SU-DHL-6 (cell line): ENCODE measurements around the gene MBP.

Experiments
- H2AFZ ChIP-seq: fragments of 200-600 bp; sonication (generic); 2 replicates; pipeline ENCODE4 v1.6.1; 2014; ENCODE audit warnings: low read depth, mild to moderate bottlenecking, moderate library complexity, mixed read lengths, antibody characterized with exemption, low read length; ENCODE audit not compliant: severe bottlenecking
- H3F3A ChIP-seq: fragments of 200-600 bp; shearing (Covaris generic); 2 replicates; pipeline ENCODE4 v1.6.0; 2016; ENCODE audit warnings: antibody characterized with exemption, mild to moderate bottlenecking; ENCODE audit not compliant: insufficient read depth
- H3K27ac ChIP-seq: fragments of 200-600 bp; sonication (generic); 2 replicates; pipeline ENCODE4 v1.5.1; 2016; ENCODE audit warnings: low read depth, mild to moderate bottlenecking, low read length, moderate library complexity, mixed read lengths
- H3K27me3 ChIP-seq: fragments of 200-600 bp; sonication (generic), shearing (Covaris generic); 2 replicates; pipeline ENCODE4 v1.6.0; 2014; ENCODE audit warnings: mild to moderate bottlenecking, low read length
- H3K36me3 ChIP-seq: fragments of 200-600 bp; sonication (generic); 2 replicates; pipeline ENCODE4 v1.6.1; 2014; ENCODE audit warnings: mild to moderate bottlenecking, low read length, mixed read lengths
- H3K4me2 ChIP-seq: fragments of 300-600, 200-600 bp; shearing (Covaris generic), sonication (generic); 2 replicates; pipeline ENCODE4 v1.6.0; 2014; ENCODE audit warnings: low read length, low read depth, mild to moderate bottlenecking; ENCODE audit not compliant: poor library complexity, severe bottlenecking
- H3K4me3 ChIP-seq: fragments of 200-600 bp; sonication (generic); 2 replicates; pipeline ENCODE4 v1.5.1; 2014; ENCODE audit warnings: antibody characterized with exemption, low read length, mild to moderate bottlenecking, mixed read lengths; ENCODE audit not compliant: insufficient read depth, poor library complexity, severe bottlenecking
- H3K79me2 ChIP-seq: fragments of 200-600 bp; sonication (generic); 2 replicates; pipeline ENCODE4 v1.6.1; 2014; ENCODE audit warnings: mild to moderate bottlenecking, low read length, moderate library complexity; ENCODE audit not compliant: insufficient read depth
- H3K9ac ChIP-seq: fragments of 200-600 bp; sonication (generic); 2 replicates; pipeline ENCODE4 v1.7.0; 2014; ENCODE audit warnings: mild to moderate bottlenecking, low read length
- H3K9me2 ChIP-seq: fragments of 200-600 bp; sonication (generic); replicated peaks from 2 replicates; pipeline ENCODE4 v1.6.1; 2014; ENCODE audit warnings: low read length; ENCODE audit not compliant: insufficient read depth
- H3K9me3 ChIP-seq: fragments of 200-600 bp; sonication (generic); 2 replicates; pipeline ENCODE4 v1.6.1; 2014; ENCODE audit warnings: low read length, mixed read lengths; ENCODE audit not compliant: insufficient read depth
- H4K20me1 ChIP-seq: fragments of 200-600 bp; sonication (generic); 2 replicates; pipeline ENCODE4 v1.6.1; 2014; ENCODE audit warnings: low read depth, mild to moderate bottlenecking, antibody characterized with exemption, low read length, moderate library complexity, mixed read lengths
- EZH2phosphoT487 ChIP-seq: fragments of 200-600 bp; sonication (generic), shearing (Covaris generic); conservative IDR thresholded peaks from 2 replicates; pipeline ENCODE4 v1.6.1; 2018; ENCODE audit warnings: mild to moderate bottlenecking, antibody characterized with exemption, low read length, moderate library complexity, mixed read lengths
- TF ChIP-seq, protein P1 (sequence below): fragments of 200-600 bp; sonication (generic); IDR thresholded peaks from one replicate; pipeline ENCODE4 v1.5.1; 2017; ENCODE audit warnings: antibody characterized with exemption, mild to moderate bottlenecking, low read length, moderate library complexity; ENCODE audit not compliant: insufficient read depth, poor library complexity, severe bottlenecking

The MBP gene

DNA sequence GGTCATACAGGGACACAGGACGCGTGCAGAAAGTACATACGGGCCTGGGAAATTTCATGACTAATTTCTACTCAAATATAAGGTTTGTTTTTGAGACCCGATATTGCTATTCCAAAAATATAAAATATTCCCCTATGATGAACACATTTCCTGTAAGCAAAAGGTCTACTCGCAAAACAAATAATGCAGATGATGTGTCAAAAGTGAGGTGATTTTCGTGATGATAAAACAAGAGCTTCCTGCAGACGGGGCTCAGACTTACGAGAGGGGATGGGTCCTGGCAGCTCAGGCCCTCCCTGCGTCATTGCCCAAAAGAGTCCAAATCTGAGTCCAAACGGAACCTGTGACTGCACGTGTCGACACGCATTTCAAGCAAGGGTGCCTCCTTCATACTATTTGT lies 62.7 kb downstream of the MBP start:
- Histone ChIP-seq H3K27me3 (no peaks in the 10 kb centered on the region), H3K4me3 (no peak overlapping the region), H3K36me3 (peaks cover 3% of the 10 kb centered on the region; the same call in 1 of the 2 replicates), H3K9me2 (no peaks in the 10 kb centered on the region), H3K4me2 (no peak overlapping the region), H3K9ac (no peak overlapping the region), H4K20me1 (no peaks in the 10 kb centered on the region), H3K27ac (peak overlapping the region; percentile 26; the same call in 1 of the 2 replicates), H3K79me2 (peaks cover 66% of the 10 kb centered on the region), H3K9me3 (no peaks in the 10 kb centered on the region), H3F3A (peaks cover 31% of the 10 kb centered on the region), H2AFZ (no peak overlapping the region)
- TF ChIP-seq, protein P1, sequence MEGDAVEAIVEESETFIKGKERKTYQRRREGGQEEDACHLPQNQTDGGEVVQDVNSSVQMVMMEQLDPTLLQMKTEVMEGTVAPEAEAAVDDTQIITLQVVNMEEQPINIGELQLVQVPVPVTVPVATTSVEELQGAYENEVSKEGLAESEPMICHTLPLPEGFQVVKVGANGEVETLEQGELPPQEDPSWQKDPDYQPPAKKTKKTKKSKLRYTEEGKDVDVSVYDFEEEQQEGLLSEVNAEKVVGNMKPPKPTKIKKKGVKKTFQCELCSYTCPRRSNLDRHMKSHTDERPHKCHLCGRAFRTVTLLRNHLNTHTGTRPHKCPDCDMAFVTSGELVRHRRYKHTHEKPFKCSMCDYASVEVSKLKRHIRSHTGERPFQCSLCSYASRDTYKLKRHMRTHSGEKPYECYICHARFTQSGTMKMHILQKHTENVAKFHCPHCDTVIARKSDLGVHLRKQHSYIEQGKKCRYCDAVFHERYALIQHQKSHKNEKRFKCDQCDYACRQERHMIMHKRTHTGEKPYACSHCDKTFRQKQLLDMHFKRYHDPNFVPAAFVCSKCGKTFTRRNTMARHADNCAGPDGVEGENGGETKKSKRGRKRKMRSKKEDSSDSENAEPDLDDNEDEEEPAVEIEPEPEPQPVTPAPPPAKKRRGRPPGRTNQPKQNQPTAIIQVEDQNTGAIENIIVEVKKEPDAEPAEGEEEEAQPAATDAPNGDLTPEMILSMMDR = no peak

DNA sequence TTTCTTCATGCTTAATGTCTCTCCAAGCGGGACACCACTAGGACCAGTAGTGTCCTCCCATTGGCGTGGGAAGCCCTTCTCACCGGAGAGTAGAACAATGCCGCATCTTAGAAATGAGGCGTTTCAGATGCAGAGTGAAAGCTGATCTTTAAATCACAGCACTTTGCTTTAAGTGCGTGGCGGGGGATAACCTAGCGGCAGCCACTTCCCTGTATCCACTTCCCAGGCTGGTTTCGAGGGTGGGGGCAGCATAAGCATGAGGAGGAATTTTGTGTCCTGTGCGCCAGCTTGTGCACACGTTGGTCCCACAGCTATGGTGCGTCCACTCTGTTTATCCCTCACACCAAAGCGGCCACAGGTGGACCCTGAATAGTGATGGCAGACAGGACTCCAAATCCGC lies 63.1 kb downstream of the MBP start:
- no peaks in the 10 kb centered on the region for H3K9me2 ChIP-seq
- H3K36me3 ChIP-seq = peaks cover 6% of the 10 kb centered on the region; the same call in 1 of the 2 replicates
- H3K27ac ChIP-seq = no peak overlapping the region
- H3F3A ChIP-seq = peaks cover 36% of the 10 kb centered on the region
- peak overlapping the region; percentile 45 for H3K4me2 ChIP-seq
- H2AFZ ChIP-seq = no peak overlapping the region
- H3K4me3 ChIP-seq = no peak overlapping the region
- H4K20me1 ChIP-seq = no peaks in the 10 kb centered on the region
- peaks cover 62% of the 10 kb centered on the region for H3K79me2 ChIP-seq
- TF ChIP-seq EZH2phosphoT487 = no peak
- TF ChIP-seq, protein P1 = no peak
- H3K9me3 ChIP-seq = no peaks in the 10 kb centered on the region
- H3K27me3 ChIP-seq = no peaks in the 10 kb centered on the region
- no peak overlapping the region; the same call in 1 of the 2 replicates for H3K9ac ChIP-seq

DNA sequence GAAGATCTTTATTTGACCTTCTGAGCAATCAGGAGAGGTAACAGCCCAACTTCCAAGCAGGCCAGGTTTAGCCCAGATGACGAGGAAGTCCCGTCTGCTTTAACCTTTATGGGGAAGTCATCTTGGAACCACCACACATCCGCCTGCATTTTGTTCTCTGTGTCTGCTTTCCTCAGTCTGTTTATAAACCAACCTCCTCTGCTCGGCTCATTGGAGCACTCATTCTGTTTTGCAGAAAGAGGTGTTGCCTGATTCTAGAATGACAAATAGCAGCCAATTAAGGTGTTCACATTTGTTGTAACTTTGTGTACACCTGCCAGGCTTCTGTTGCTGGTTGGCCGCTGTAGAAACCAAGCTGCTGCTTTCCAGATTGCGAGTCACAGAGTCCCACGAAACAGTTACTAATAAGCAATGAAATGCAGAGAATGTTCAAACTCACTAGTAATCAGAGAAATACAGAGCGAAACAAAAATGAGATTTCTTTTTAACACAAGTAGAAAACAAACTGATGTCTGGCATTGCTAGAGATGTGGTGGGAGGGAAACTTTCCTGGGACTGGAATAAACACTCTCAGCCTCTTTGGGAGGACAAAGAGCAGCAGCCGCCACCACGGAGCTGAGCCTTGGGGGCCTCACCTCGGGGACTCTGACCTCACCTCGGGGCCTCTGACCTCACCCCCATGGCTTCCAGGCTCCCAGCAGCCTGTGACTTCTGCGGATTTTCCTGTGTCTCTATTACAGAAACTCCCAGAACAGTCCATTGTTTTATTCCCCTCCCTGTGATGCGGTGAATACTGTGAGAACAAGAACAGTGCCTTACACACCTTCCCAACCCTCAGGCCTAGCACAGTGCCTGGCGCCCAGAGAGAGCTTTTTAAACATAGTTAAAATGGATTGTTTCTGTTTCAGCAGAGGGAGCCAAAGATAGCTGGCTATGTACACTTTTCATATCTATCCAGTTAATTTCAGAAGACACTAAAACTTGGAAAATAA lies 64.0 kb downstream of the MBP start:
- Histone ChIP-seq H3K27me3 (no peaks in the 10 kb centered on the region), H2AFZ (no peak overlapping the region), H3K79me2 (peaks cover 53% of the 10 kb centered on the region), H3K9me3 (no peaks in the 10 kb centered on the region), H4K20me1 (no peaks in the 10 kb centered on the region), H3K27ac (peak overlapping the region; percentile 97), H3K36me3 (peaks cover 6% of the 10 kb centered on the region; the same call in 1 of the 2 replicates), H3K9ac (peak overlapping the region; percentile 30), H3K4me3 (no peak overlapping the region), H3F3A (peaks cover 43% of the 10 kb centered on the region), H3K4me2 (peak overlapping the region; percentile 45), H3K9me2 (no peaks in the 10 kb centered on the region)
- TF ChIP-seq EZH2phosphoT487 = no peak
- TF ChIP-seq, protein P1 = no peak
